Prostate gland (tissue), 2 donors: Measurements from ENCODE around the gene GGACT.

Experiments
- POLR2AphosphoS5 ChIP-seq: sonication (generic); formaldehyde crosslinking; IDR thresholded peaks from one replicate; pipeline ENCODE4 v1.6.1; 2017; ENCODE audit warnings: antibody characterized with exemption
- TF ChIP-seq, protein P1 (sequence below), 4 experiments: fragments of 200-600 bp in 2 of 4; fragments of 450-650 bp in 2 of 4; sonication (generic) in 2 of 4; IDR thresholded peaks; 1 replicate in 3 of 4; 2 replicates in 1 of 4; pipeline ENCODE4 v1.5.1; 2016 to 2019; ENCODE audit warnings: antibody characterized with exemption in 4 of 4, mild to moderate bottlenecking in 2 of 4, moderate library complexity in 2 of 4

DNA sequence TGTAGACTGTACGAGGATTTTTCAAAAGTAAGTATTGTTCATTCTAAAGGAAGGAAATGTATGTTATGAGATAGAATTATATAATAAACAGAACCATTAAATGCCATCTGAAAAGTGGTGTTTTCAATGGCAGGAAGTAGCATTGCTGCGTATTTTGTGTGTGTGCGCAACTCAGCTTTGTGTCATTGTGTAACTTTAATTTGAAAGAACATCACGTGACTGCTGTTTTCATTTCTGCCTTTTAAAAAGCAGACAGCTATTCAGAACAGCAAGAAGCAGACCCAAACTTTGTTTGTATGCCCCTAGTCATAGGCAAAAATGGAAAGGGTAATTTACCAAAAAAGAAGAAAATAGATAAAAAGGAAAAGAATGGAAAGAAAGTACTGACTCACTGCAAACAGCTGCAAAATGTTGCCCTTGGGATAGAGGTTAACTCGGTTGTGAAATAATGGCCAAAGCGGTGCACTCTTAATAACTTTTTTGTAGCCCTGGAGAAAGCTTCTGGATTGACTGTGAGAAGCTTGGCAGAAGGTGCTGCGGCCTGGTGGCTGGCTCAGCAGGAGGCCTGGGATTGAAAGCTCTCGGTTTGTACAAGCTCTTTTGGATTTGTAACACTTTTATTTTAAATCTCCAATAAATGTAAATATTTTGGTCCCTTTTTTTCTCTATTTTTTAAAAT lies 97.3 kb downstream of the GGACT start:
- TF ChIP-seq, protein P1, sequence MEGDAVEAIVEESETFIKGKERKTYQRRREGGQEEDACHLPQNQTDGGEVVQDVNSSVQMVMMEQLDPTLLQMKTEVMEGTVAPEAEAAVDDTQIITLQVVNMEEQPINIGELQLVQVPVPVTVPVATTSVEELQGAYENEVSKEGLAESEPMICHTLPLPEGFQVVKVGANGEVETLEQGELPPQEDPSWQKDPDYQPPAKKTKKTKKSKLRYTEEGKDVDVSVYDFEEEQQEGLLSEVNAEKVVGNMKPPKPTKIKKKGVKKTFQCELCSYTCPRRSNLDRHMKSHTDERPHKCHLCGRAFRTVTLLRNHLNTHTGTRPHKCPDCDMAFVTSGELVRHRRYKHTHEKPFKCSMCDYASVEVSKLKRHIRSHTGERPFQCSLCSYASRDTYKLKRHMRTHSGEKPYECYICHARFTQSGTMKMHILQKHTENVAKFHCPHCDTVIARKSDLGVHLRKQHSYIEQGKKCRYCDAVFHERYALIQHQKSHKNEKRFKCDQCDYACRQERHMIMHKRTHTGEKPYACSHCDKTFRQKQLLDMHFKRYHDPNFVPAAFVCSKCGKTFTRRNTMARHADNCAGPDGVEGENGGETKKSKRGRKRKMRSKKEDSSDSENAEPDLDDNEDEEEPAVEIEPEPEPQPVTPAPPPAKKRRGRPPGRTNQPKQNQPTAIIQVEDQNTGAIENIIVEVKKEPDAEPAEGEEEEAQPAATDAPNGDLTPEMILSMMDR (IDR thresholded peaks at IDR 0.05): no peak
- no peak for TF ChIP-seq POLR2AphosphoS5
